GM19463 (cell line): ENCODE measurements around the gene CFAP20DC.
"Not testable (repeated sequence)": the region's sequence is repeated elsewhere in the genome, so short reads cannot be mapped to it uniquely, and the experiment has no call there.

Experiments
- ATAC-seq: cut with Tn5 transposase; IDR thresholded peaks from one replicate; pipeline ENCODE4 v1.9.1; 2021; ENCODE audit warnings: mild to moderate bottlenecking, moderate library complexity; ENCODE audit not compliant: unreplicated experiment

CFAP20DC gene

DNA sequence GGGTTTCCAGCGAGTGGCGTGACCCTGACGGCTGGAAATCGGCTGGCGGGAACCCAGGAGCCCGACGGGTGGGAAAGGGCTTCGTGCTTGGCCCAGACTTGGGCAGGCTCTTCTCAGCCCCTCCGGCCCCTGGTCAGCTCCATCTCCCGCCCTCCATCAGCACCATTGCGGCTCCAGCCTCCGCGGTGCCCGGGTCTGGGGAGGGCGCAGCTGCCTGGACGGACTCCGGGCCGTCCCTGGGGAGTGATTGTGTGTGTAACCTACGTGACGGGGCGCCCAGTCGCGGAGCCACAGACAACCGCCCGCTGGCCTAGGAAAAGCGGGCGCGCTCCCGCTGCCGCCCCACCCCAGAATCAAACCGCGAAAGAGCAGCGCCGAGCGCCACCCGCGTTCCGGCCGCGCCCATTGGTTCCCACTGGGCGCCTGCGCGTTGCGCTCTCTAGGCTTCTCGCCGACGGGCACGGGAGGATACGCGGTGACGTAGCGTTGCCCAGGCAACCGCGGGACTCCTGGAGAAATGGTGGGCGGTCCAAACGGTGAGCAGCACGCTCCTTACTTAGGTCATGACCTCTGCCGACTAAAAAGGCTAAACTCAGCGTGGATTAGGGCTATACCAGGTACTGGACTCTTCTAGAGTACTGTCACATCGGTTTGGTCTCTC is at the start of gene CFAP20DC:
CFAP20DC (minus strand) TSS at position 355 of the 661 bp plus-strand sequence. CDS start 394 bp downstream, outside the sequence.
- ATAC-seq, result peak; percentile 99

DNA sequence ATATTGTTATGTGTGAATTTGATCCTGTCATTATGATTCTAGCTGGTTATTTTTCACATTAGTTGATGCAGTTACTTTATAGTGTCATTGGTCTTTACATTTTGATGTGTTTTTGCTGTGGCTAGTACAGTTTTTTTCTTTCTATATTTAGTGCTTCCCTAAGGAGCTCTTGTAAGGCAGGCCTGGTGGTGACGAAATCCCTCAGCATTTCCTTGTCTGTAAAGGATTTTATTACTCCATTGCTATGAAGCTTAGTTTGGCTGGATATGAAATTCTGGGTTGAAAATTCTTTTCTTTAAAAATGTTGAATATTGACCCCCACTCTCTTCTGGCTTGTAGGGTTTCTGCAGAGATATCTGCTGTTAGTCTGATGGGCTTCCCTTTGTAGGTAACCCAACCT is 48.7 kb upstream of the CFAP20DC start:
- ATAC-seq, result not testable (repeated sequence)

DNA sequence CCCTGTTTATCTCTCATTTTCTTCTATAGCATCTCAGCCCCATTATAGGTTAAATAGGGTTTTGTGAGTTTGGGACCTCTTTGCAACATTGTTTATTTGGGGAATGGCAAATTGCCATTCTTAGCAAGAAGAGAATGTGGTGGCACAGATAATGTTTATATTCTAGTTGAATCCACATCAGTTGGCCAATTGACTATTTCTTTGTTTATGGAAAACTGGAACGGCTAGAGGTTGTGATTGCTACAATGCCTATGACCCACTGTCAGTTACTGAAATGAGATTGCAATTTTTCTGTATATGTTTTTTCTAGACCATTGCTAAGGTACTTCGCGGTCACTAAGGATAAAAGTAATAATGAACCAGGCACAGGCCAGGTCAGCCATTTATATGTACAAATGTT is 44.6 kb upstream of the CFAP20DC start:
- ATAC-seq, result no peak

DNA sequence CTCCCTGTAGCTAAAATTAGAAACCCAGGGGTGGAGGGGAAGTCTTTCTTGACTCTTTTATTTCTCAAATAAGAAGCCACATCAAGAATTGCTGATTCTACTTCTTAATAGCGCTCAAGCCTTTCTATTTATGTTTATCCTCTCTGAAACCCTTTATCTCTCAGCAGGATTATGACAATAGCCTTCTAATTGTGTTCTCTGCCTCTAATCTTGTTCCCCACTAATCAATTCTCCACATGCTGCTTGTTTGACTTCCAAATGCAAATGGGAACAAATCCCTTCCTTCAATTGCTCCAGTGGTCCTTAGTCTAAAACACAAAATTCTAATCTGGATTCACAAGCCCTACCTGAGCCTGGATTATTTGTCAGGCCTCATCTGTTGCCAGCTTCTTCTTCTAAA is 43.7 kb upstream of the CFAP20DC start:
- ATAC-seq, result no peak

DNA sequence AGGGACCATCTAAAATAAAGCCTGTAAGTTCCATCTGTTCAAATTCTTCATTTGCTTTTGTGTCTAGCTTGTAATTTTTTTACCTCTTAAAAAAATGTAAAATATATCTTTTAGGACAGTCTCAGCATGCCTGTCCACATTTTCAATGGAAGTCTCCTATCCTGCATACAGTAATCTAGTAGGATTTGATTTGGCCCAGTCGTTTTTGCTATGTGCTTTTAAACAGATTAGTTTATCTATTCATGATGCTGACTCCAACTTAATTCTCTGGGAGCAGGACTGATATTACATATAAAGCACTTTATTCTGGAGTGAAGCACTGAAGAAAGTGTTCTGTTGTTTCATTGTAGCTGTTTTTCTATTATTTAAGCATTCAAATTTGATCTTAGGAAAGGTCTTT is 38.9 kb upstream of the CFAP20DC start:
- no peak for ATAC-seq

DNA sequence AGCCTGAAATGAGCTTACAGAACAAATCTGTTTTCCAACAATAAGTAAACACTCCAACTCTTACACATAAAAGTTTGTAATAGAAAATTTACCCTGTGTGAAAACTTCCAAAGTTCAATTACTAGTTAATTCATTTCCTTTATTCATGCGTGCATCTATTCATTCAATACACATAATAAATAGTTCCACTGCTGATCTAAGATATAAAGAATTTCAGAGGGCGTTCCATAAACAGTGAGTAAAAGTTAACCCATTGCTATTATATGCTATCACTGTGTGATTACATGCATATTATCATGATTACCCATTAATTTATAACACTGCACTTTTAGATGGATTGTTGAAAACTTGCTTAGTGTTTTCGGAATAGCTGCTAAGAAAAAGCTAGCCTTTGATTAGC is 36.2 kb upstream of the CFAP20DC start:
- no peak for ATAC-seq

DNA sequence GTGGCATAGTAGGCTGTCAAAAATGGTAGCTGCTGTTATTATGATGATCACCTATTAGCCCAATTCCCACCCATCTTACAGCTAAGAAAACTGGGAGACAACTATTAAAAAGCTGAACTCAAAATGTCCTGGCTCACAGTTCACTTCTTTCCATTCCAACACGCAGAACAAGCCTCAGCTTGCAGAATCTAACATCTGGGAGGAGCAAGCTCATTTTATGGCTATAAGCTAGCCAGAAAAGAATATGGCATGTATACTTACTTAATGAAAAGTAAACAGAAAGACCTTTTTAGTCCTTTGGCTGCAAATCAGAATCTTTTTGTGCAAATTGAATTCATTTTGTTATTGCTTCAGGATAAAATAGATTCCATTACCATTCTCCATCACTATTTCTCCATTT is 34.8 kb upstream of the CFAP20DC start:
- ATAC-seq, result no peak

DNA sequence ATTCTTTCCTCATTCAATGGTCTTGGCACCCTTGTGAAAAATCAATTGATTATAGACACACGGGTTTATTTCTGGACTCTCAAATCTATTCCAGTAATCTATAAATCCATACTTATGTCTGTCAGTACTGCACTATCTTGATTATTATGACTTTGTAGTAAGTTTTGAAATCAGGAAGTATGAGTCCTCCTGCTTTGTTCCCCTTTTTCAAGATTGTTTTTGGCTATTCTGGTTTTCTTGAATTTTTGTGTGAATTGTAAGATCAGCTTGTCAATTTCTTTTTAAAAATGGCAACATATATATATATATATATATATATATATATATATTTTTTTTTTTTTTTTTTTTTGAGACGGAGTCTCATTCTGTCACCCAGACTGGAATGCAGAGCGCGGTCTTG is 32.3 kb upstream of the CFAP20DC start:
- ATAC-seq, result no peak

DNA sequence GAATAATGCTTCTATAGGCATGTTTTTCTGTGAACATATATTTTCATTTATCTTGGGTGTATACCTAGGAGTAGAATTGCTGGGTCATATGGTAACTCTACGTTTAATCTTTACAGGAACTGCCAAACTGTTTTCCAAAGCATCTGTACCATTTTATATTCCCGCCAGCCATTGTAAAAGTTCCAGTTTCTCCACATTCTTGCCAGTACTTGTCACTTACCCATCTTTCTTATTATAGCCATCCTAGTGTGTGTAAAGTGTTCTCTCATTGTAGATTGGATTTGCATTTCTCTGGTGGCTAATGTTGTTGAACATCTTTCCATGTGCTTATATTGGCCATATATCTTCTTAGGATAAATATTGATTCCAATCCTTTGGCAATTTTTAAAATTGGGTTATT is 31.2 kb upstream of the CFAP20DC start:
- no peak for ATAC-seq

DNA sequence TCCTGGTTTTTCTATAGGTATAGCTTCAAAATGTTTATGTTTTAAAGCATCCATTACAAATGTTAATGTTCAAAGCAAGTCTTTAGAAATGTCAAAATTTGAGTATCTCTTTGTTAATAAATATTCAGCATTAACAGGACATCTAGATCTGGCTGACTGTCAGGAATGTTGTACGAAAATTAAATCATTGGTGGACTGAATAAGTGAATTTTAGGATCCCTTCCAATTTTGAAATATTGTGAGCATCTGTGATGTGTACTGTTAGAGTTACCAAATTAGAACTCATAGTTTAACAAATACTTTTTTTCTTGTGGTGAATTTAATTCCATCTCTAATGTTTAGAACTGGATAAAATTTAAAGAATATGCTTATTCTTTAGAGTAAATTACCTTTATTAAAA is 30.1 kb upstream of the CFAP20DC start:
- ATAC-seq, result no peak

DNA sequence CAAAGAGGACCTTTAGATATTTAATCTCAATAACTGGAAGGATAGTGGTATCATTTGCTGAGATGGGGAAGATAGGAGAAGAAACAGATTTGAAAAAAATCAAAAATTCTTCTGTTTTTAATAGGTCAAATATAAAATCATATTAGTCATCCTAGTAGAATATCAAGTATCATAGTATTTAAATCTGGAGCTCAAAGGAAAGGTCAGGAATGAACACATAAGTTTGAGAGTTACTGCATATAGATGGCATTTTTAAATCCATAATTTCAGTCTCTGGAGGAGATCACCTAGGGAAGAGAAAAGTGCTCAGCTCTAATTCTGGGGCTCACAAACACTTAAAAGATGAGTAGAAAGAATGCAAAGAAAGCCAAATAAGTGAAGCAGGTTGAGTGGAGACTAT is 24.9 kb upstream of the CFAP20DC start:
- no peak for ATAC-seq

DNA sequence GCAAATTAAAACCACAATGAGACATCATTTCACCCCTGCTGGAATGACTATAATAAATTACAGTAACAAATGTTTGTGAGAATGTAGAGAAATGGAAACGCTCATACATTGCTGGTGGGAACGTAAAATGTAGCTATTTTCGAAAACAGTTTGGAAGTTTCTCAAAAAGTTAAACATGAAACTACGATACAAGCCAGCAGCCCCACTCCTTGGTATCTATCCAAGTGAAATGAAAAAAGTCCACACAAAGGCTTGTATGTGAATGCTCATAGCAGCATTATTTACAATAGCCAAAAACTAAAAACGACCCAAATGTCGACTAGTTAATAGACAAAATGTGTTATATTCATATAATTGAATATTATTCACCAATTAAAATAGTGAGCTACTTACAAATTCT is 22.9 kb upstream of the CFAP20DC start:
- no peak for ATAC-seq

DNA sequence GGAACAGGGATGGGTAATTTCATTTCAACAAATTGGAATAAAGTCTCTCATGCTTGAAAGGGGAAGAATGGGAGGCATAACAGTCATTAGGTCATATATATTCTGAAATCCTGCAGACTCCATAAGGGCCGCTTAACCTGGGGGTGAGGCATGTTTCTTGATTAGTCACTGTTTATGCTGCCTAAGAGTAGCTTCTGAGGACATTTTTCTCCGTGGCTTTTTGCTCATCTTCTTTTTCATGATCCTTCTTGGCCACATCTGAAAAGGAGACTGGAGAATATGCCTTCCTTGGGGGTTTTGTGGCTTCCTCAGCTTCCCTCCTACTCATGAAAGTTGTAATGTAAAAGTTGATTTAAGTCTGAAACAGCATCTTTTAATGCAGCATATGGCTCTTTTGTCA is 20.0 kb upstream of the CFAP20DC start:
- no peak for ATAC-seq

DNA sequence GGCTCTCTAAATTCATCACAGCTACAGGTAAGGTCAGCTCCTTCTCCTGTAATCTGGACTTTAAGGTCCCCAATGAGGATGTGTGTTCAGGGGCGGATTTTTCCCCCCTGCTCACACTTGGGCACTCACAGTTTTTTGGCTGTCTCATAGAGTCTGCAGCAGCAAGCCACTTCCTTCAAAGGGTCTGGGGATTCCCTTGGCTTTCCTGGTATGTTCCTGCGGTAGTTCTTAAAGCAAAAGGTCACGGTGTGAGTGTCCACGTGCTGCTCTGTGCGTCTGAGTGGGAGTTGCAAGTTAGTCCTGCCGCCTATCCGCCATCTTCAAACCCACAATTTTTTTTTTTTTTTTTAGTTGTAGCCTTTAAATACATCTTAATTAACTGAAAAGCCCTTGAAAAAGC is 15.4 kb upstream of the CFAP20DC start:
- no peak for ATAC-seq

DNA sequence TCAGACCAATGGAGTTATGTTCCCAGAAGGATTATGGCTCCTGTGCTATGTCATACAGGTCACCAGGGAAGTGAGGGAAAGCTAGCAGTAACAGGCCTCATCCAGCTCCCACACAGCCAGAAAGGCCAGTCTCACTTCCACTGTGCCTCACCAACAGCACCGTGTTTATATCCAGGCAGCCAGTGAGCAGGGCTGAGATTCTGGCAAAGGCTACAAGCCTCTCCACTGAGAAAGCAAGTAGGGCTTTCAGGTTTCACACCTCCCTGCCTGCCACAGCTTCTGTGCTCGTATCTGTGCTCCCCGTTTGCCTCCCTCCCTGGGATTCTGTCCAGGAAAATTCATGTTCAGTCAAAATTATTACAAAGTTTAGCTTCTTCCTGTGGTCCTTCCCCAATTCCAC is 14.9 kb upstream of the CFAP20DC start:
- ATAC-seq, result no peak

DNA sequence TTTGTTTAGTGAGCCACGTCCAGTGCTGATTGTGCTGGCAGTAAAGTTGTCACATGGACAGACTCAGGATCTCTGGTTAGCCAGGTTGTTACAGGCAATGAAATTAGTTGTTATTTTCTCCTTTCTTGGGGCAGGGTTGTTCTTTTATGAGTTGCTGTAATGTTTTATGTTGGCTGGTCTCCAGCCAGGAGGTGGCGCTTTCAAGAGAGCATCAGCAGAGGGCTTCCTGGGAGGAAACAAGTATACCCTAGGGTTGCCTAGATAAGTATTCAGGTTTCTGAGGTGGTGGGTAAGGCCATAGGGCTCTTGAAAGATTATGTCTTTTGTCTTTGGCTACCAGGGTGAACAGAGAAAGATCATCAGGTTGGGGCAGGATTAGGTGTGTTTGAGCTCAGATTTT is 14.5 kb upstream of the CFAP20DC start:
- ATAC-seq, result no peak

DNA sequence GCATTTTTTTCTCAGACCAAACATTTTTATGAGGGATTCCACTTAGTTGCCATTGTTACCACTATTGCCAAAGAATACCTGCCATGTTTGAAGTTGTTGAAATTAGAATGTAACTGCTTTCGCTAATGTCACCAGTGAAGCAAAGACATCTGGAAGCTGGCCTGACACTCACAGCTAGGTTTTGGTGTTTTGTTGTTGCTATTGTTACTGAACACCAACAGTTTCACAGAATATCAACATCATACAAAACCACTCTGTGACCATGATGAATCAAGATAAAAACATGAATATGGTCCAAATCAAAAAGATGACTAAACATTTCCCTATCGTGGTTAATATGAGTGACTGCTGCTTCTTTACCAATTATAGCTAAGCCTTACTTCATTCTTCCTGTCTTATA is 6.9 kb upstream of the CFAP20DC start:
- ATAC-seq, result no peak

DNA sequence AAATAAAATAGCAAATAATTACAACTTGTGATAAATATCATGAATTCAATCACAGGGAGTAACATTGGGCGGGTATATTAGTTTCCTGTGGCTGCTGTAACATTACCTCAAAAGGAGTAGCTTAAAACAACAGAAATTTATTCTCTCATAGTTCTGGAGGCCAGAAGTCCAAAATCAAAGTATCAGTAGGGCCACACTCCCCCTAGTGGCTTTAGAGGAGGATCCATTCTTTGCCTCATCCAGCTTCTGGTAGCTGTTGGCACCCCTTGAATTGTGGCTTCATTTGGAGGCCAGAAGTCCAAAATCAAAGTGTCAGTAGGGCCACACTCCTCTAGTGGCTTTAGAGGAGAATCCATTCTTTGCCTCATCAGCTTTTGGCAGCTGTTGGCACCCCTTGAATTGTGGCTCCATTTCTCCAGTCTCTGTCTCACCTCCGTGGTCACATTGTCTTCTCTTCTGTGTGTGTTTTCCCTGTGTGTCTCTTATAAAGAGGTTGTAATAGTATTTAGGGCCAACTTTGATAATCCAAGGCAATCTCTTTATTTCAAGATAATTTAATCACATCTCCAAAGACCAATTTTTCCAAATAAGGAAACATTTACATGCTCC is 3.1 kb upstream of the CFAP20DC start:
- no peak for ATAC-seq

DNA sequence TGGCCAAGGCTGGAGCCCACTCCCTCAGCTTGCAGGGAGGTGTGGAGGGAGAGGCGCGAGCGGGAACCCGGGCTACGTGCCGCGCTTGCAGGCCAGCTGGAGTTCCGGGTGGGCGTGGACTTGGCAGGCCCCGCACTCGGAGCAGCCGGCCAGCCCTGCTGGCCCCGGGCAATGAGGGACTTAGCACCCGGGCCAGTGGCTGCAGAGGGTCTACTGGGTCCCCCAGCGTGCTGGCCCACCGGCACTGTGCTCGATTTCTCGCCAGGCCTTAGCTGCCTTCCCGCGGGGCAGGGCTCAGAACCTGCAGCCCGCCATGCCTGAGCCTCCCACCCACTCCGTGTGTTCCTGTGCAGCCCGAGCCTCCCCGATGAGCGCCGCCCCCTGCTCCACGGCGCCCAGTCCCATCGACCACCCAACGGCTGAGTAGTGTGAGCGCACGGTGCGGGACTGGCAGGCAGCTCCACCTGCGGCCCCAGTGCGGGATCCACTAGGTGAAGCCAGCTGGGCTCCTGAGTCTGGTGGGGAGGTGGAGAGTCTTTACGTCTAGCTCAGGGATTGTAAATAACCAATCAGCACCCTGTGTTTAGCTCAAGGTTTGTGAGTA is 1.1 kb upstream of the CFAP20DC start:
- ATAC-seq, result not testable (repeated sequence)

DNA sequence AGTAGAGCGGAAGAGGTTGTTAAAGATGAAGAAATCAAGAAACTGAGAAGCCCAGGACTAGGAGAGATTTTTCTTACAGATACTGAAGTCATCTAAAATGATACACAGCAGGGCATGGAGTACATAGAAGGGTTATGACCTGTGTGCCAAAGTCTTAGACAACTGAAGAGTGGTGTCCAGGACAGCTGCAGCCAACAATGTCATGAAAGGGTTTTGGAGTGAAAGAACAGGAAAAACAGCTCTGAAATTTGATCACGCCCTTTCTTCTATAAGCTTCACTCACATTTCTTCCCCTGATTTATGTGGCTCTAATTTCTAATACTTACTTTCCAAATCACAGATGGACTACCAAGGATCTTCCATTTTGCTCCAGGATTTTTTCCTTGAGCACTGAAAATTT is 3.0 kb downstream of the CFAP20DC start:
- no peak for ATAC-seq

DNA sequence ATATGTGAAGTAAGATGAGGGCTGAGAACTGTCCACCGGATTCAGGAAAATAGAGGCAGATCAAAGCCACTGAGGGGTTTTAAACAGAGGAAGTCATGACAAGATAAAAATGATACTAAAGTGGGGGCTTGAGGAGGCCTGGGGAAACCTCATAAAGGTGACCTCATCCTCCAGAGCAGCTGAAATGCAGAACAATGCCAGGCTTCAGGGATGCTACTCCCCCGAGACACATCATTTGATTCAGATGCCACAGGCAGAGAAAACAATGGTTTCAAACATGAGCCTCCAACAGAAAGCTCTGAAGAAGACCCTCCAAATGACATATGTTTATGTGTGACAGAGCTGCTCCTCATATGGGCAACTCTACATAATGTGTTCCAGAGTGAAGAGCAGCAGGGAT is 6.4 kb downstream of the CFAP20DC start:
- no peak for ATAC-seq

DNA sequence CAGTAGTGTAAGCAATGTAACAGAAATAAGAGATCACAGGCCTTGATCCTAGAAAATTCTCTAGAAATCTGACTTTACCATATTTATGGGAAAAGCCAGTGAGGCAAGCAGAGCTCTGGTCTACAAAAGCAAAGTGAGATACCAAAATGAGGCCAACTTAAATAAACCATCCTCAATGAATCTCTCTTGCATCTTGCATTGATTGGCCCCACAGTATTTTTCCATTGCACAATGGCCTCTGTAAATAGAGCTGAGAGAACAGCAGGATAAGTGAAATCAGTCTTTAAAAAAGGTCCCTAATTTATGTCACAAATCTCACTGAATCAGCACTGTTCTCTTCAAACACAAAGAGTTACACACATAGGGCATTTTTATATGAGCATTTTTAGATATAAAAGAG is 8.9 kb downstream of the CFAP20DC start:
- no peak for ATAC-seq

DNA sequence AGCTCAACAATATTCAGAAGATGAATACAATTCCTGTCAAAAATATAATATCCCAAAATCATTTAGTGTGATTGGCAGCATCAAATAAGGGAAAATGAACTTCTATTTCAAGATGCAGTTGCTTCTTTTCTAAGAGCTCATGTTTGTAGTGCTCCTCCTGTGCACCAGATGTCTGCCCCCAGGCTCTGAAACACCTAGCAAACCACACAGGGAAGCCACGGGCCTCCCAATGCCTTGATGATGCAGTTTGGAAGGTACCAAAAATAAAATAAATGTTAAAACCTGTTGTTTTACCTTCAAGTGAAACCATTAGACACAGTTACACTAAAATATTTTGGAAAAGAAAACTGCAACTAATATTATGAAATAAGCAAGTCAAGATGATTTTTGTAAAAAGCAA is 22.2 kb downstream of the CFAP20DC start:
- ATAC-seq, result no peak
